Stimulated activated CD8-positive, alpha-beta memory T cell treated with anti-CD3 and anti-CD28 coated beads, Interleukin-2, amount 100 ng/mL, for 1 hour (primary cell): ENCODE measurements around the gene VPS11.
"Not testable (repeated sequence)": the region's sequence is repeated elsewhere in the genome, so short reads cannot be mapped to it uniquely, and the experiment has no call there.

Experiments
- DNase-seq, 2 donors: peaks; one replicate each; pipeline ENCODE4 v3.0.0-alpha.2; 2020; ENCODE audit warnings: low read depth in 2 of 2

Gene VPS11

DNA sequence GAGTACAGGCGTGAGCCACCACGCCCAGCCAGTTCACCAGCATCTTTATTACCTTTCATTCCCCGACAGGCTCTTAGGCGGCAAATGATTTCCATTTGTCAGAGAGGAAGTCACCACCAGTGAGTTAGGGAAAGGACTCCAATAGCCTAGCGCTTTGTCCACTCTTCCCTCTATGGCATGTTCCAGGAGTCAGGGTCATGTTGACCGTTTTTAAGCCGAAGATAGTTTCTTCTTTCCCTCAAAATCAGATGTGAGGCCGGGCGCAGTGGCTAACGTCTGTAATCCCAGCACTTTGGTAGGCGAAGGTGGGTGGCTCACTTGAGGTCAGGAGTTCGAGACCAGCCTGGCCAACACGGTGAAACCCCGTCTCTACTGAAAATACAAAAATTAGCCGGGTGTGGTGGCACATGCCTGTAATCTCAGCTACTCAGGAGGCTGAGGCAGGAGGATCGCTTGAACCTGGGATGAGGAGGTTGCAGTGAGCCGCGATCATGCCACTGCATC lies 35.6 kb downstream of the VPS11 start:
- not testable (repeated sequence) for DNase-seq

DNA sequence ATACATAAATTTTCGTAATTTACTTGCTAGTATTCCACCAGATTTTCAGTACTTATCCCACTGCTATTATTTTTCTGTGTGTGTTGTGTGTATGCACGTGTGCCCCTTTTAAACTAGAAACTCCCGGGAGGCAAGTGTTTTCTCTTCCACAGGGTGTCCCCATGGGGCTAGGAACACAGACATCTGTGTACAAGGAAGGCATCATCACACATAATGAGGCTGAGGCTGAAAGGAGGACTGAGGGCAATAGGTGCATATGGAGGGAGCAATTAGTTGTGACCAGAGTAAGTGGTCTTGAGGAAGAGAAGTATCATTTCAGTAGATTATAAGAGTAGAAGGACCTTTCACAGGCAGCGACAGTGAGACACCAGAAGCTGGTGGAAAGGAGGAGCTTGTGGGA lies 36.2 kb downstream of the VPS11 start:
- DNase-seq = no peak

DNA sequence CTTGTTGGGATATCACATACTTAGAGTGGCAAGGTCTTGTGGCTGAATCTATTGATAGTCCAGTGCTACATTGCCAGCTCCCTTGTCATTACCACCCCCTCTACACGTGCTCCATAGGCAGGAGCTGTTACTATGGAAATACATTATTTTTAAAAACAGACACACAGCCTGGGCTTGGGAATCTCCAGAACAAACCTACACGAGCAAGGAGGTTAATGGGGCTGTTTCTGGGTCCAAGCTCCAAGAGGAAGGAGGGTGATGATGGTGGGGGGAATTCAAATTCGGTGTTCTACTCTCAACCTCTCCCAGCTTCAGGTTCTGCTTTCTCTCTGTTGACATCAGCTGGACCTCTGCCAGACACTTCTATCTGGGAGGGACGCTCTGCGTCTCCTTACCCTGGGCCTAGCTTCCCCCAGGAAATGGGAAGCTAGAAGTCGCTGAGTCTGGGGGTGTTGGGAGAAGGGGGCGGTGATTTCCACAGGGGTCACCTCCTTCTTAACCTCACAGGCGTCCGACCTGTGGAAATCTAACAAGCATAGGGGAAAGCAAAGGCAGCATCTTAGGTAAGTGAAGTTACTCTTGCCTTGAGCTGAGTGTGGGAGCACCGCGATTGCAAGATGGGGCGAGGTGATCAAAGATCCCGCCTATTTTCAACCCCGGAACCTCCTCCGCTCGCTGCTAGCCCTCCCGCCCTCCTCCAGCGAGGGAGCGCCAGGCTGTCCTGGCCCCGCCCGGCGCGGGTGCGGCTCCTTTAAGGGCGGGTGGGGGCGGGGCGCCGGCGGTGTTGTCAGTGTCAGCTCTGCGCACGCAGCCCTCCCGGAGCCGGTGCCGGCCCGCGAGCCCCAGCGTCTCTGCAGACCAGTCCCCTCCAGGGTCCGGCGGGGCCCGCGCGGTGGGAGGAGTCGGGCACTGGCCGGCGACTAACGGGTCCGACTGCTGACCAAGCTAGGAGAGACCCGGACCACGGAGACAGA lies 39.2 kb downstream of the VPS11 start, which contains the start of gene C2CD2L:
TSS of gene C2CD2L (plus strand) at position 781 of the 974 bp plus-strand sequence. CDS start 398 bp downstream, outside the sequence.
- peak; percentile 73 to 78 for DNase-seq

- DNase-seq = no peak
Measured at GRCh38 chr11:119107538-119108145, 40.0 kb downstream of the VPS11 start.

DNA sequence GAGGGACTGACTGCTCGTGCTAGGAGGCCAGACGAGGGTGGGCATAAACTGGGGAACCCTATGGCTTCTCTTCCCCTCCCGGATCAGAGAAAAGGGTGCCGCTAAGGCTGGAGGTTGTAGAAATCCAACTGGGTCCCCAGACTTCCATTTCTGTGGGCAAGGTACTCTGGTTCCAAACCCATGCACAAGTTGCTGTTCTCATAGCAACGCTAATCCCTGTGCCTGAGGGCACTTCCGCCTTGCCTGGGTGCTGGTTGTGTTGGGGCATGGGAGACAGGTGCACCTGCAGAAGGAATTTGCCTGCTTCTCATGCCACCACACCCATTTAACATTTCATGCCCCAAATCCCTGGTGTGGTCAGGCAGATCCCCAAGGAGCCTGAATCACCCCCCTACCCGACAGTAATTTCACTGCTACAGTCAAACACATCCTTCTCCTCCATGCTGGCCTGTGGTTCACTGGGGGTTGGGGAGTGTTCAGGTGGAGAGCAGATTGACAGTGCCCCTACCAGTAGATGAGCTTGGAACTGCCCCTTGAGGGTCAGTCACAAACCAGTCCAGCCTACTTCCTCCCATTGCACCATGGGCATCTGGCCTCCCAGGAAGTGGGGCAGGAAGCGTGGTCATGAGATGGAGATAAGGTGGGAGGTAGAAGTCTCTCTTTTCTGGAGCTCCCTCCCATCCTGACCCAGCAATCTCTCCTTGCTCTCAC lies 40.7 kb downstream of the VPS11 start:
- no peak for DNase-seq

DNA sequence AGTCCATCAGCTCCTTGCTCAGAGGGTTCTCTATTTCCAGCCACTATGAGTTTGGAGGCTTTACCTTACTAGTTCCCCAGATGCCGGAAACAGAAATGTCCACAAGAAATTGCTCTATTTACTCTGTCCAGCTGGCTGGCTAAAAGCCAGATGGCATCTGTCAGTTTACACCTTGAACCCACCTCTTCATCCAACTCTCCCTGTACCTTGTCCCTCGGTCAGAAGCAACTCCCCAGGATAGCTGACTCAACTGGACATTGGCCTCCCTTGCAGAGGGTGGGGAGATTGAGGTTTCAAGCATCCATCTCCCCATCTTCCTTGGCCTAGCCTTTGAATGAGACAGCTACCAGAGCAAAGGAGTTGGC lies 41.2 kb downstream of the VPS11 start:
- no peak for DNase-seq

GRCh38 chr11:119109843-119110242 lies 42.2 kb downstream of the VPS11 start:
- no peak for DNase-seq

GRCh38 chr11:119110439-119110838 lies 42.8 kb downstream of the VPS11 start:
- DNase-seq = no peak

DNA sequence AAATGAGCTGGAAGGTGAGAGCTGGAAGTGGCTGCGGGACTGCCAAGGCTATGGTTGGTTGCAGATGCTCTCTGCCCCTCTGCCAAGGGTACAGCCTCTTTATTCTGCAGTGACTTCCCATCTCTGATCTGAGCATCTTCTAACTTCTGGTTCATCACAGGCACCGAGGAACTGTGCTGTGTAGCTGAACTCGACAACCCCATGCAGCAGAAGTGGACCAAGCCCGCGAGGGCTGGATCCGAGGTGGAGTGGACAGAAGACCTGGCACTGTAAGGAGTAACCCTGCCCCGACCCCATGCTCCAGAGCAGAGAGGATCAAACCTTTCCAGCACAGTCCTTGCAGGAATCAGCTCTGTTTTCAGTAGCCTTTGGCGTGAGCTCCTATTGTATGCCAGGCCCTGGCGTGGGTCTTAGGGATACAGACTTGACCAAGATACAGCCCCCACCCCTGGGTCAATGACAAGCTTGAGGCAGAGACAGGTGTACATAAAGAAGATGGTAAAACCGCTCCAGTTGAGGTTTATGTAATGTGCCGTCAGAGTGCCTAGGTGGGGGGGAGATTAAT lies 43.8 kb downstream of the VPS11 start:
- no peak for DNase-seq

GRCh38 chr11:119112314-119113020 lies 44.8 kb downstream of the VPS11 start:
- no peak for DNase-seq

DNA sequence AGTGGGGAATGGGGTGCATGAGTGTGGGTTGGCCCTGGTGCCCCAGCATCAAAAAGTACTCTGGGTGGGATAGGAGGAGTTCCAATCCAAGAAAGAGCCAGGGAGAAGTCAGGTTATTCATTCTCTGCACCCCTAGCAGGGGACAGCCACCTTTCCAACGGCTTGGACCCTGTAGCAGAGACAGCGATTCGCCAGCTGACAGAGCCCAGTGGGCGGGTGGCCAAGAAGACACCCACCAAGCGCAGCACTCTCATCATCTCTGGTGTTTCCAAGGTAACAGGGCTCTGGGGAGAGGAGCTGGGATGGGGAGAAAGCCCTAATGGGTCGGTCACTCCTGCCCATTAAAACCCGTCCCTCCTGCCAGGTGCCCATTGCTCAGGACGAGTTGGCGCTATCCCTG lies 46.1 kb downstream of the VPS11 start:
- no peak for DNase-seq

GRCh38 chr11:119114351-119114750 lies 46.7 kb downstream of the VPS11 start:
- DNase-seq = no peak

GRCh38 chr11:119115484-119116234 lies 48.0 kb downstream of the VPS11 start:
- no peak for DNase-seq

DNA sequence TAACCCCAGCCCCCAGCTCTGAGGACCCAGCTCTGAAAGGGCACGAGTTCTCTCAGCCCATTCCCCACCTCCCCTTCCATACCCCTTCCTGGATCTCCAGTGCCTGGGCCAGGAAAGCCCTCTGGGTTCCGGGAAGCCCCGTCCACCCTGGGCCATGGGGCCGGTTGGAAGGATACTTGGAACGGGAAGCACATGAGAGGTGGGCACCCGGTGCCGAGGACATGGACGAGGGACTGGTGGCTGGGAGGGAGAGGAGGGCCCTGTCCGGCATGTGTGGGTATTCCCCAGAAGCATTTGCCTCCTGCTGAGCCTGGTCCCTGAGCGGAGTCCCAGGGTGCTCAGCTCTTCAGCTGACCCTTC lies 48.6 kb downstream of the VPS11 start:
- DNase-seq = no peak

- no peak for DNase-seq
Measured at GRCh38 chr11:119116601-119117000, 49.0 kb downstream of the VPS11 start.

- DNase-seq = no peak
Measured at GRCh38 chr11:119117004-119117706, 49.5 kb downstream of the VPS11 start.

- DNase-seq = no peak
Measured at GRCh38 chr11:119118227-119118626, 50.6 kb downstream of the VPS11 start.

- DNase-seq = no peak
Measured at GRCh38 chr11:119118946-119119345, 51.3 kb downstream of the VPS11 start.

DNA sequence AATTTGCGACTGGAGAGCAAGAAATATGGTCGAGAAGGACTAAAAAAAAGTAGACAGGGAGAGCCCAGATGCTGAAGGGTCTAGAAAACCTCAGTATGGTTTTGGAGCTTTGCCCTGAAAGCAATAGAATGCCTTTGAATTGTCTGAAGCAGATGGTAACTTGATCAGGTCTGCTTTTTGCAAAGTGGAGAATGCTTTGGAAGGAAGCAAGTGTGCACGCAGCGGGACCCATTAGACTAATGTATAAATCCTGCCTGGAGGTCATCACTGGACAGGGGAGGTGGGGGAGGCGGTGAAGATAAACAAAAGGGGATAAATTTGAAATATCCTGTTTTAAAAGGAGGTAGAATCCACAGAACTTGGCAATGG lies 53.0 kb downstream of the VPS11 start:
- DNase-seq = no peak
